Astrocyte (in vitro differentiated cells and primary cell): Measurements from ENCODE around the gene RNF223.

Experiments
- EZH2 ChIP-seq: IDR thresholded peaks from 2 replicates; pipeline ENCODE4 v1.6.1; 2012; ENCODE audit warnings: mild to moderate bottlenecking, low read length, inconsistent platforms; ENCODE audit not compliant: insufficient read depth
- TF ChIP-seq, protein P1 (sequence below): IDR thresholded peaks from 2 replicates; pipeline ENCODE4 v1.5.1; 2011; ENCODE audit warnings: low read depth, mild to moderate bottlenecking, inconsistent platforms, low read length, moderate library complexity; ENCODE audit not compliant: insufficient read depth

DNA sequence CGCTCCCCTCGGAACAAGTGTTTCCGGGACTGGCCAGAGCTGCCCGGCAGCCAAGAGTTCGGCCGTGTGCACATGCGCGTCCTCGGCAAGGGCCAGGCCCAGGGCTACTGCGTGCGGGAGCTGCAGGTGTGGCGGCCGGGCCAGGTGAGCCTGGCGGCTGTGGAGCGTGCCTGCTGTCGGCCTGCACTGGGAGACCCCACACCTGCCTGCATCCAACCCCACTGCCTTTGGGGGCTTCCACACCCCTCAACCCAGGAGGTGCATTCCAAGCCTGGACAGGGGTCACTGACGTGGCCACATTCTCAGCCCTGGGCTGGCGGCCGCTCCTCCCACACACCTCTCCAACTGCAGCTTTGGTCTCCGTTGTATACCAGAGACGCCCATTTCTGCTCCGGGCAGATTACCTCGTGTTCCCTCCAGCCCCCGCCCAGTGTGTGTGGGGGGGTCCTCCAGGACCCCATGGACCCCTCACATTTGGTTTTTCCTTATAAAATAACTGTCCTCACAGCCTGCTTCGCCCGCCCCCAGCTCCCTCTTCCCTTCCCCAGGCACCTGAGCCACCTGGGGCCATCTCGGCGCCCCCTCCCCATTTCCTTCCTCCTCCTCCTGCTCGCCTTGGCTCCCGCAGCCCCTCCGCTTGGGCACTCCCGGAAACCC, 6.1 kb downstream of the RNF223 start:
- TF ChIP-seq, protein P1, sequence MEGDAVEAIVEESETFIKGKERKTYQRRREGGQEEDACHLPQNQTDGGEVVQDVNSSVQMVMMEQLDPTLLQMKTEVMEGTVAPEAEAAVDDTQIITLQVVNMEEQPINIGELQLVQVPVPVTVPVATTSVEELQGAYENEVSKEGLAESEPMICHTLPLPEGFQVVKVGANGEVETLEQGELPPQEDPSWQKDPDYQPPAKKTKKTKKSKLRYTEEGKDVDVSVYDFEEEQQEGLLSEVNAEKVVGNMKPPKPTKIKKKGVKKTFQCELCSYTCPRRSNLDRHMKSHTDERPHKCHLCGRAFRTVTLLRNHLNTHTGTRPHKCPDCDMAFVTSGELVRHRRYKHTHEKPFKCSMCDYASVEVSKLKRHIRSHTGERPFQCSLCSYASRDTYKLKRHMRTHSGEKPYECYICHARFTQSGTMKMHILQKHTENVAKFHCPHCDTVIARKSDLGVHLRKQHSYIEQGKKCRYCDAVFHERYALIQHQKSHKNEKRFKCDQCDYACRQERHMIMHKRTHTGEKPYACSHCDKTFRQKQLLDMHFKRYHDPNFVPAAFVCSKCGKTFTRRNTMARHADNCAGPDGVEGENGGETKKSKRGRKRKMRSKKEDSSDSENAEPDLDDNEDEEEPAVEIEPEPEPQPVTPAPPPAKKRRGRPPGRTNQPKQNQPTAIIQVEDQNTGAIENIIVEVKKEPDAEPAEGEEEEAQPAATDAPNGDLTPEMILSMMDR = no peak
- TF ChIP-seq EZH2 = no peak
